GM18517 (cell line): ENCODE data around the gene EGFR.

ENCODE experiments used
- ATAC-seq: cut with Tn5 transposase; IDR thresholded peaks from one replicate; pipeline ENCODE4 v1.9.1; 2021; ENCODE audit warnings: mild to moderate bottlenecking, moderate library complexity; ENCODE audit not compliant: unreplicated experiment

The EGFR gene

DNA sequence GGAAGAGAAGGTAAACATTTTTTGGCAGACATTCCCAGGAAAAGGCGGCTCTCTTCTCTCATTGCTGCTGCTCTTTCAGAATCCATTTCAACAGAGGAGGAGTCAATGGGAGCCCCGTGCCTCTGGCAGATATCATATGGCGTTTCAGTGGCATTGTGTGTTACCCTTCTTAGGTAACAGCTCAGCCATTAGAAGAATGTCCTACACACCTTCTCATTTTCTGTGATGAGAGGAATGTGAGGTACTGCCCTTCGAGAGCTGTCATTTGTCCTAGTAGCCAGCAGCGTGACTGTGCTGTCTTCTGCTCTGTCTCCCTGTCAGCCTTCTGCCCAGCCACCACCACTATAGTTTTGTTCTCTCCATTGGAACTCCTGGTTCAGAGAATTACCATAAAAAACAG, 102.4 kb downstream of the EGFR start:
- ATAC-seq = no peak

GRCh38 chr7:55122263-55122662, 103.4 kb downstream of the EGFR start:
- ATAC-seq = no peak

DNA sequence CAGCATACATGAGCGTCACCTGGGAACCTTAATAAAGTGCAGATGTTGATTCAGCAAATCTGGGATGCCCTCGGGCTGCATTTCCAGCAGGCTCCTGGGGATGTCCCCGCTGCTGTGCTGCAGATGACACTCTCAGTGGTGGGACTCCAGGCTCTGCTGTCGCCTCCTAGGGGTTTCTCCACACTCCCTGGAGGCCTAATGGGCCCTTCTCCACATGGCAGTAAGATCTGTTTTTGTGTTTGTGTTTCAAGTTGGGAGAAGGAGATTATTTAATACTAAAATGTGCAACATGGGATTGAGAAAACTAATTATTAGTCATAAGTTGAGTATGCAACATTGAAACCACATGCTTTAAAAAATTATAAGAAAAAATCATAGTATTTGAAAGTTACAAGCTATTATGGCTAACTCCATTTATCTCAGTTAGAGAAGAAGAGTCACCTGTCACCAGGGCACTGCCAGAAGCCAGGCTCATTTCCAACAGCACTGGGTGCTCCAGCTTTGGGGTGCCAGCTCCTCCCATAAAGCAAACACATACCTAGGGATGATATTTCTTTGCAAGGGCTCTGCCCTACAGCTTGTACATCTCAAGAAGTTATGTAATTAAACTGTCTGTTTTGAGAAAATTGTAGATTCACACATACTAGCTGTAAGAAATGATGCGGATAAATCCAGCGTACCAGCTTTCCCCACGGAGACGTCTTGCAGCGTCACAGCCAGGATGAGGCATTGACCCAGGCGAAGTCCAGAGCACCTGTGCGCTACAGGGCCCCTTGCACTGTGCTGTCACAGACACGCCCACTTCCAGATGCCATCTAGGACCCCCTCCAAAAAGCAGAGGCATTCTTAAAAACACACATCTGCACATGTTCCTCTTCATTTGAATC, 106.4 kb downstream of the EGFR start:
- no peak for ATAC-seq

- no peak for ATAC-seq
Observed at GRCh38 chr7:55127135-55127551, 108.3 kb downstream of the EGFR start.

- ATAC-seq = no peak
Observed at GRCh38 chr7:55127622-55128081, 108.8 kb downstream of the EGFR start.

GRCh38 chr7:55128693-55129394, 110.0 kb downstream of the EGFR start:
- no peak for ATAC-seq

DNA sequence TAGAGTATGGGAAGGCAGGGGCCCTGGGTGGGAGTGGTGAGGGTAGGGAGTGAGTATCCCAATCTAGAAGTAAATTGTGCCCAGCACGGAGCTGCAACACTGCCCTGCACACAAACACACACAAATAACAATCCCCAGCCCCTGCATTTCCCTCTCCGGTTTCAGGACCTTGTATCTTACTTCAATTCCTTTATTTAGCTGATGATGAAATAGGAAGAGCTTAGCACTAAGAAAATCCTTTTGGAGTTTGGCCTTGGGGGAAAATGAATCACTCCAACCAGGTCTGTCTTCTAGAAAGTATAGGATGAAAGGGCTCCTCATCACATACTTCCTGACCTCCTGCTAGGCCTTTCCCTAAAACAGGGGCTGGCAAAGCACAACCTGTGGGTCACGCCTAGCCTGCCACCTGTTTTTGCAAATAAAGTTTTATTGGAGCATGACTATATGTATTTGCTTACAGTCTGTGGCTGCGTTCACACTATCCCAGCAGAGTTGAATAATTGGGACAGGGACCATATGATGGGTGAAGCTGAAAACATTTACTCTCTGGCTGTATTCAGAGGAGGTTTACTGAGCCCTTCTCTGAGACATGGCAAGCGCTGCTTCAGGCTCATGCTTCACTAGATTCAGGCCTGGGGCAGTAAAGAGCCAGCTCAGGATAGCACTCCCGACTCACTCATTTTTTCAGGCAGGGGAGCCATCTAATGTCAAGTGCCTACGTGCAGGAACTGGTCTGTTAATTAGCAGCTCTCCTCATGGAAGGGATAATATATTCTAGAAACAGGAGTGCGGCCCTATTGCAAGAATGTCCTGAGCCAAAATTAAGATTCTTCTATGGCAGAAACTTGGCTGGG, 111.0 kb downstream of the EGFR start:
- ATAC-seq = no peak

- ATAC-seq = no peak
Observed at GRCh38 chr7:55130395-55131141, 111.8 kb downstream of the EGFR start.

DNA sequence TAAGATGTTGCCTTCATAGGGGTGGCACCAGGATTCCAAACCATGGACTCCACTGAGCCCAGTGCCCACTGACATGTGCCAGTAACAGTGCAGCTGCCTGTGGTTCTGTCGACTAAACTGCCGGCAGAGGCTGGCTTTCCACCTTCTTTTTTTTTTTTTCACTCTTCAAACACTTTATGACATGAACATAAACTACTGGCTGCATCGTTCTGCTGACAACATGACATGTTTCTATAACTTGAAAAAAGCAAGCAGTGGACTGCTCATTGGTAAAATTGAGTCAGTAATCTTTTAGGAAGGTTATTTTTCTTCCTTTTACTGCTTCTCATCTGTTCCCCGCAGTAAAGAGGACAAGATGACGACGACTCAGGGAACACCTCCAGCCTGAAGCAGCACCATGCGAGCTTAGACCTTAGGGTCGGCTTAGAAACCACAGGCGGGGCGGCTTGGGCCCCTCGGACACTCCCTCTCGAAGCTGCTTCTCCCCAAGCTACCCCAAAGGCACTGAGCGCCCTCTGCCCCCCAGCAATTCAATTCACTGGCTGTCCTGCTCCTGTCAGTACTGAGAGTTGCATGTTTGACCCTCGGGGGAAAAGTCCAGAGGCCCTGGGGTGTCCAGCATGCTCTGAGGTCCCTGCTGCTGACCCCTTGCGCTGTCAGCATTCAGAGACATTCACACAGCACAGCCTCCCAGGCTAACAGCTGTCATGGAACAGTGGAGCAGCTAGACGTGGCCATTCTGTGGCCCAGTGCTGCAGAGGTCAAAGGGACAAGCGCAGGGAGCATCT, 112.5 kb downstream of the EGFR start:
- ATAC-seq = no peak

GRCh38 chr7:55132550-55132889, 113.7 kb downstream of the EGFR start:
- no peak for ATAC-seq

- ATAC-seq = no peak
Observed at GRCh38 chr7:55132890-55133551, 114.2 kb downstream of the EGFR start.

DNA sequence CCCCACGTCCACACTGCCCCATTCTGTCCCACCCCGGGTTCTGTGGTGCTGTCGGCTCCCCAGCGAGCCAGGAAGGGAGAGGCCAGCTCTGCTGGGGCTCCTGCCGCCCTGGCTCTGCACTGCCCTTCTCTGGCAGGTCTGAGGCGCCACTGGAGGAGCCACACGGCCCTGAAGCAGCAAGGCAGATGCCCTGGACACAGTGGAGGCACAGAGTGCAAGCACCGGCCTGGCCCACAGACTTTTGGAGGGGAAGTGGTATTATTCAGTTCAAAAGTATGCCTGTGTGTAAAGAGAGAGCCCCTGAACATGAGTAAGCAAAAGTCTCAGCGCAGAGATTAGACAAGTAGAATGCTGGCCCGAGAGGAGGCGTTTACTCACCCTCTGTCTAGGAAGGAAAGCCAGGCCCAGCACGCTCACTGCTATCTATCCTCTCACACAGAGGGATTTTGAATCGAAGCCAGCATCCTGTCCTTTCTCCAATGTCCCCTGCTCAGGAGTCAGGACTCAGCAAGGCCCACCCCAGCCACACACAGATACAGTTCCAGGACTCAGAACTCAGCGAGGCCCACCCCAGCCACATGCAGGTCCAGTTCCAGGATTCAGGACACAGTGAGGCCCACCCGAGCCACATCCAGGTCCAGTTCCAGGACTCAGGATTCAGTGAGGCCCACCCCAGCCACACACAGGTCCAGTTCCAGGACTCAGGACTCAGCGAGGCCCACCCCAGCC, 115.0 kb downstream of the EGFR start:
- ATAC-seq = no peak

DNA sequence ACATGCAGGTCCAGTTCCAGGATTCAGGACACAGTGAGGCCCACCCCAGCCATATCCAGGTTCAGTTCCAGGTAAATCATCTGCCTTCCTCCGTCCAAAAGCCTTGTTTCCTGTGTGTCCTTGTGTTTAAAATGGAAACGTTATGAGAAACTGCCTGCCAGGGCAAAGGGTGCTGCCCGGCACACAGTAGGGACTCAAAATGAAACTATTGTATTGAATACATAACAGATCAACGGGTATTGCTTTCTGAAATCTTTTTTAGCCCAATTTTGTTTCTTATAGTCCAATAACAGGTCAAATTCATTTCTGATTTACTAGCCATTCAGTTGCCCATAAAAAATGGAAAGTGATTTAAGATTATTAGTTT, 115.5 kb downstream of the EGFR start:
- no peak for ATAC-seq

DNA sequence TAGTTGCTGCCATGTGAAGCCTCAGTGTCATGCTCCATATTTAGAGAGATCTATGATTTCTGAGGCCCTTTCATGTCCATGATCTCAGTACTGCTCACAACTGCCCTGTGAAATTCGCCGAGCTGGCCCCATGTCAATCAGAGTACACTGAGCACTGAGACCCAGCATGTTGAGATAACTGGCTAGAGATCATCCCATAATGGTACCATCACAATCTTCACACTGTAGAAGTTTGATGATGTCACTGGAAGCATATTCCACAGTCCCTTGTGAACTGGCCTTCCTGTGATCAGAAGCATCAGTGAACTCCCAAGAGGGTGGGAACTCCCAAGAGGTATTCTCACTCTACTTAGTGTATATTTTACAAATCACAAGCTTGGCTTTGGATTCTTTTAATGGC, 116.0 kb downstream of the EGFR start:
- no peak for ATAC-seq

- no peak for ATAC-seq
Observed at GRCh38 chr7:55135462-55135861, 116.6 kb downstream of the EGFR start.

- no peak for ATAC-seq
Observed at GRCh38 chr7:55138663-55139062, 119.8 kb downstream of the EGFR start.

- peak; percentile 94 for ATAC-seq
Observed at GRCh38 chr7:55140221-55140940, 121.6 kb downstream of the EGFR start.

- peak; percentile 36 for ATAC-seq
Observed at GRCh38 chr7:55140941-55141278, 122.1 kb downstream of the EGFR start.
